ENCODE data around the gene AFF4.
"Not testable (repeated sequence)": the region's sequence is repeated elsewhere in the genome, so short reads cannot be mapped to it uniquely, and the experiment has no call there.

AFF4 gene

DNA sequence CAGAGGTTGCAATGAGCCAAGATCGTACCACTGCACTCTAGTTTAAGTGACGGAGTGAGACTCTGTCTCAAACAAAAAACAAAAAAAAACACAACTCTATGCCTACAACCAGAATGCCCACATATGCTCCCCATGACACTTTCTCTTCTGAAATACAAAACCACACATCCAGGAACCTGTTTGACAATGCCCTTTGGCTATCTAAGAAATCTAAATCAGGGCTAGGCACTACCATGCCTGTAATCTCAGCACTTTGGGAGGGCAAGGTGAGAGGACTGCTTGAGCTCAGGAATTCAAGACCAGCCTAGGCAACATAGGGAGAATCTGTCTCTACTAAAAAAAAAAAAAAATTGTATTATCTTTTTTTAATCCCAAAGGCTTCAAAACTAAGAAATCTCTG is 10.6 kb downstream of the AFF4 start:
- DNase-seq = no peak

- DNase-seq = no peak
These were observed 11.5 kb downstream of the AFF4 start for GRCh38 chr5:132951897-132952296.

DNA sequence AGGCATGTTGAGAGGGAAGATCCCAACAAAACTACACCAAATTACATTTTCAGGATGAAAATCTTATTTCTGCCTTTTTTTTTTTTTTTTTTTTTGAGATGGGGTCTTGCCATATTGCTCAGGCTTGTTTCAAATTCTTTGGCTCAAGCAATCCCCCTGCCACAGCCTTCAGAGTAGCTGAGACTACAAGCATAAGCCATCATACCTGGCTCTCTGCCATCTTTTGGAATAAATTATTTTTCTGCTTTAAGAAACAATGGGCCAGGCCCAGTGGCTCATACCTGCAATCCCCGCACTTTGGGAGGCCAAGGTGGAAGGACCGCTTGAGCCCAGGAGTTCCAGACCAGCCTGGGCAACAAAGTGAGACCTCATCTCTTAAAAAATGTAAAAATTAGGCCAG is 14.3 kb downstream of the AFF4 start:
- no peak for DNase-seq

DNA sequence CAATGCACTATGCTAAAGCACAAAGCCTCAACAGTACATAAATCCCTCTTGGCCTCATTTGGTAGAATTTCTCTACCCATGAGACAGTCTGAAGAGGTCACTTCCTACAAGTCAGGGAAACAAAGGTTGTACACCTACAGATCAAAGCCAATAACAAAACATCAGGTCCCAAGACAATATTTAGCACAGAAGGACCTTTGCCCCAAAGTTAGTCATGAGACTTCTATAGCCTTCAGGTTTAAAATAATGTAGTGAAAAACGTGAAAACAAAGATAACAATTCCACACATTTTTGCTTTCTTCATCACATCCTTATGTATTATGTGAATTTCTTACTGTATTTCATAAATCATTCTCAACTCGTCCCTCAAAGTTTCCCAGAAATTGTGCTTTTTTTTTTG is 15.8 kb downstream of the AFF4 start:
- DNase-seq = no peak

- DNase-seq = not testable (repeated sequence)
These were observed 18.1 kb downstream of the AFF4 start for GRCh38 chr5:132945315-132945714.

- no peak for DNase-seq
These were observed 19.9 kb downstream of the AFF4 start for GRCh38 chr5:132943362-132944022.

DNA sequence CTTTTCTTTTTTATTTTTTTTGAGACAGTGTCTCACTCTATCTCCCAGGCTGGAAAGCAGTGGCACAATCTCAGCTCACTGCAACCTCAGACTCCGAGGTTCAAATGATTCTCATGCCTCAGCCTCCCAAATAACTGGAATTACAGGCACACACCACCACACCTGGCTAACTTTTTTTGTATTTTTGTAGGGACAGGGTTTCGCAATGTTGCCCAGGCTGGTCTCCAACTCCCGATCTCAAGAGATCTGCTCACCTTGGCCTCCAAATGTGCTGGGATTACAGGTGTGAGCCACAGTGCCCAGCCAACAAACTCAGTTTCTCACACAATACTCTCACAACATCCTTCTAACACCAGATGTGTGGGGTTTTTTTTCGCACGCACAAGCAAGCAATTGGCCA is 22.1 kb downstream of the AFF4 start:
- DNase-seq = no peak

DNA sequence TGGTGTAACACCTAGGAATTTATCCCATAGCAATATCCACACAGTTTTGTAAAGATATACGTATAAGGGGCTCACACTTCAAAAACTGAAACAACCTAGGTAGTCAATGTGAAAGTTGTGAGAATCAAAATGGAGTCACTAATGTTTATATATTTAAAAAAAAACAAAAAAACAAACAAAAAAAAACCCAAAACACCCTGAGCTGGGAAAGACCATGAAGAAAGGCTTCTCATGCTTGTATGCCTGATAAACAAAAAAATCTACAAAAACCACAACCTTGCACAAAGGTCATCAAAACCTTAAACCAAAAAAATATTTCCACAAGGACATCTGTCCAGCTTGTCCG is 35.4 kb downstream of the AFF4 start:
- no peak for DNase-seq

- no peak for DNase-seq
These were observed 35.9 kb downstream of the AFF4 start for GRCh38 chr5:132927355-132928061.

GRCh38 chr5:132926437-132926836 is 37.0 kb downstream of the AFF4 start:
- no peak for DNase-seq

DNA sequence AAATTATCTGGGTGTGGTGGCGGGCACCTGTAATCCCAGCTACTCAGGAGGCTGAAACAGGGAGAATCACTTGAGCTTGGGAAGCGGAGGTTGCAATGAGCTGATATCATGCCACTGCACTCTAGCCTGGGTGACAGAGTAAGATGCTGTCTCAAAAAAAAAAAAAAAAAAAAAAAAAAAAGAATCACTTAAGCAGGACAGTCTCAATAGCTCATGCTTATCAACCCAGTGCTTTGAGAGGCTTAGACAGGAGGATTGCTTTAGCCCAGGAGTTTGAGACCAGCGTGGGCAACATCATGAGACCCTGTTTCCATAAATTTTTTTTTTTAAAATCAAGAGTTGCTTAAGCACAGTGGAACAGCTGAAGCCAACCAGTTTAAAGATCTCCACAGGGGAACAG is 47.3 kb downstream of the AFF4 start:
- no peak for DNase-seq

GRCh38 chr5:132915681-132916080 is 47.8 kb downstream of the AFF4 start:
- DNase-seq = no peak

DNA sequence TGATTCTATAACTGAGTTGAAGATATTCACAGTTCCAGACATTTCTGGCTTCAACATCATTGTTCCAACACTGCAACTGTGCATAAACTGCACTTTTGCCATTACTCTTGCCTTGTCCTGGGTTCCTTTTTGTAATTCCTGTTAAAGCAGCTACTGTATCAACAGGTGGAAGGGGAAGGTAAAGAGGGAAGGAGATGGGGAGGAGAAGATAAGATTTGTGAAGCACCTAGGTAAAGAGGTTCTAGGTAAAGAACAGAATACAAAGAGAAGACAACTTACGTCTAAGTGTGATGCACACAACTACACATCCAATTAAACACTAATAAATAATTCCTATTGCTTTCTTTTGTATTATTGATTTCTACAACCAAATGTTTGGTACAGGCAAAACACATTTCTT is 53.7 kb downstream of the AFF4 start:
- DNase-seq = no peak

DNA sequence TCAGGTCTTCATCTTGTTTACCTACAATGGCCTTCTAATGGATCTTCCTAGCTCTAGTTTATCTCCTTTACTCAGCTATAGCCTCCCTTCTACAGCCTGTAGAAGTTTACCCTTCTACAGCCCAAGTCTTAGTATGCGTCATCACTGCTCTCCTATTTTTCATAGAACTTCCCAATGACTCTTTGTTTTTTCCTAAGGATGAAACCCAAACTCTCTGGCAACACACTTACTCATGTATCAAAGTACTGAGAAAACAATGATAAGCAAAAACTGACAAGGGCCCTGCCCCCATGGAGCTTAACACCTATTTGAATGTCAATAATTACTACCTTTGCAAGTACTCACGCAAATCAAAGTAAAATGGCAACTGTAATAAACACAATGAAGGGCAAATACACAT is 56.3 kb downstream of the AFF4 start:
- DNase-seq = no peak

DNA sequence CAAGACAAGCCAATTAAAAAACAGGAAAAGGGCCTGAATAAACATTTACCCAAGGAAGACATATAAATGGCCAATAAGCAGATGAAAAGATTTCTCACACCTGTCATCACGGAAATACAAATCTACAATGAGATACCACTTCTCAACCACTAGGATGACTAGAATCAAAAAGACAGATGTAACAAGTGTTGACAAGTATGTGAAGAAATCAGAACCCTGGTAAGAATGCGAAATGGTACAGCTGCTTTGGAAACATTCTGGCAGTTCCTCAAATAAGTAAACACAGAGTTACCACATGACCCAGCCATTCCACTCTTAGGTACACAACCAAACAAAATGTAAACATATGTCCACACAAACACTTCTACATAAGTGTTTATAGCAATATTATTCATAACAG is 57.5 kb downstream of the AFF4 start:
- no peak for DNase-seq

GRCh38 chr5:132901730-132902129 is 61.7 kb downstream of the AFF4 start:
- no peak for DNase-seq

GRCh38 chr5:132901036-132901435 is 62.4 kb downstream of the AFF4 start:
- no peak for DNase-seq

DNA sequence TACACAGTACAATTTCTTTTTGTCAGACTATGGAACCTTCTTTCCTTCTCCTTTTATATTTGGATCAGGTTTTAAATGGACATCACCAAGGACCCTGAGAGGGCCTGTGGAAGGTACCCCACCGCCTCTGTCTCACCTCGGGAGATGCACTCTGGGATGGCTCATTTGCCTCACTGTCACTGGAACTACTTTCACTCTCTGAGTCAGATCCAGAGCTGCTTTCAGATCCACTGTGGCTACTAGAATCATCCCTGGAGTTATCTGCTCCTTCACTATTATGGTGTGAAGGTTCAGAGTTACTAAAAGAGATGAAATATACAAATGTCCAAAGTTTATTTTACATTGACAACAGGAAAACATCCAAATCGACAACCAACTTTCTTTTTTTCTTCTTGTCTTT is 65.3 kb downstream of the AFF4 start:
- DNase-seq = no peak

- DNase-seq = no peak
These were observed 66.7 kb downstream of the AFF4 start for GRCh38 chr5:132896685-132897084.

- no peak for DNase-seq
These were observed 67.6 kb downstream of the AFF4 start for GRCh38 chr5:132895719-132896305.

- DNase-seq = no peak
These were observed 72.6 kb downstream of the AFF4 start for GRCh38 chr5:132890817-132891216.

GRCh38 chr5:132889501-132889900 is 73.9 kb downstream of the AFF4 start:
- no peak for DNase-seq

GRCh38 chr5:132887283-132887682 is 76.2 kb downstream of the AFF4 start:
- no peak for DNase-seq

DNA sequence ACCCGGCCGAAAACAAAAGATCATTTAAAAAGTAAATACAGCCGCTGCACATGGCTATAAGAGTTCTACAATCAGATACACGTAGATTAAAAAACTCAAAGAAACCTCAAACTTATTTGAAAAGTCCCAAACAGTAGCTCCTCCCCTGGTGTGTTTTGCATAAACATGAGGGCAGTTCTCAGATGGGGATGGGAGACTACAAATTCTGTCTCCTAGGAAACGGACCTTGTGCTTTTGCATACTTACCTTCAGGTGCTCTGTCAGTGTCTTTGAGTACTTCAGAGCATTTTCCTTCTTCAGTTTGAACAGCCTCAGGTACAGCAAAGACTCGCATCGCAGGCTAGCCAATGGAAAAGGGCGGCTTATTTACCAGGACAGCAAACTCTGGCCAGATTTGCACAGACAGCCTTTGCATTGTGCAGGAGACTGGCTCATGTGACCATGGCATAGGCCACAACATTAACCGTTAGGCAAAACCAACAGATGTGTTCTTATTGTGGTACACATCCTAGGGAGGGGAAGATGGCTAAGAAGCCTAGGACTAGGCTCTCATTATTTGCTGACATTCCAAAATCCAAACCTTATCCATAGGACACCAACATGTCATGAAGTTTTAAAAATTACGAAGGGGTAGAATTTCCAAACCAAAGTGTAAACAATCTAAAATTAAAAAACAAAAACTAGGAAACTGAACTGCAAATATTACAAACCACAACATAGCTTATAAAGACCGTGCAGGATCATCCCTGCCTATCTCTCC is 77.2 kb downstream of the AFF4 start:
- no peak for DNase-seq

Data from stimulated activated naive CD4-positive, alpha-beta T cell (primary cell).